Tibial nerve (tissue), 3 donors: ENCODE measurements around the gene NEBL.

Source experiments
- POLR2A ChIP-seq, 2 donors: fragments of 450-650 bp; IDR thresholded peaks; one replicate each; pipeline ENCODE4 v1.6.1; 2017; ENCODE audit warnings: antibody characterized with exemption in 2 of 2, mild to moderate bottlenecking in 2 of 2, moderate library complexity in 2 of 2
- TF ChIP-seq, protein P1 (sequence below), 5 experiments: fragments of 200-600 bp in 3 of 5; fragments of 450-650 bp in 2 of 5; sonication (generic) in 3 of 5; IDR thresholded peaks; one replicate each; pipeline ENCODE4 v1.5.1; 2016 to 2019; ENCODE audit warnings: antibody characterized with exemption in 5 of 5, mild to moderate bottlenecking in 3 of 5, moderate library complexity in 2 of 5

DNA sequence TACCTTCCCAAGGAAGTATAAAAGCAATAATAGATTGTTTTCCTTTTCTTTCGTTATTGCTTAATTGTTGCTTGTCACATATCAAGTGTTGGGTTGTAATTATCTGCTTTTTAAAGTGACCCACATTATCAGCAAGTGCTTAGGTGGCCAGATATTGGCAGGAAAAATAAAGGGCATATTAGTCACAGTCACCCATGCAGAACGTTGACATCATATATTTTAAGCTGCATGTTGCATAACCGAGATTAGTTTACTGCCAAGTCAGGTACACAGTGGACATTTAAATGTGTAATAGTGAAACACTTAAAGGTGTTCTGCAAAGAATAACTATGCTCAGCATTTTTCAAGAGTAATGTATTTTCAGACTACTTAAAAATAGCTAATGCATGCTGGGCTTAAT, 11.4 kb downstream of the NEBL start:
- TF ChIP-seq, protein P1, sequence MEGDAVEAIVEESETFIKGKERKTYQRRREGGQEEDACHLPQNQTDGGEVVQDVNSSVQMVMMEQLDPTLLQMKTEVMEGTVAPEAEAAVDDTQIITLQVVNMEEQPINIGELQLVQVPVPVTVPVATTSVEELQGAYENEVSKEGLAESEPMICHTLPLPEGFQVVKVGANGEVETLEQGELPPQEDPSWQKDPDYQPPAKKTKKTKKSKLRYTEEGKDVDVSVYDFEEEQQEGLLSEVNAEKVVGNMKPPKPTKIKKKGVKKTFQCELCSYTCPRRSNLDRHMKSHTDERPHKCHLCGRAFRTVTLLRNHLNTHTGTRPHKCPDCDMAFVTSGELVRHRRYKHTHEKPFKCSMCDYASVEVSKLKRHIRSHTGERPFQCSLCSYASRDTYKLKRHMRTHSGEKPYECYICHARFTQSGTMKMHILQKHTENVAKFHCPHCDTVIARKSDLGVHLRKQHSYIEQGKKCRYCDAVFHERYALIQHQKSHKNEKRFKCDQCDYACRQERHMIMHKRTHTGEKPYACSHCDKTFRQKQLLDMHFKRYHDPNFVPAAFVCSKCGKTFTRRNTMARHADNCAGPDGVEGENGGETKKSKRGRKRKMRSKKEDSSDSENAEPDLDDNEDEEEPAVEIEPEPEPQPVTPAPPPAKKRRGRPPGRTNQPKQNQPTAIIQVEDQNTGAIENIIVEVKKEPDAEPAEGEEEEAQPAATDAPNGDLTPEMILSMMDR (IDR thresholded peaks at IDR 0.05), result no peak
- no peak for TF ChIP-seq POLR2A (IDR thresholded peaks at IDR 0.05)
